A549 (cell line): Measurements from ENCODE around the gene RAP1B. TPM values are rescaled to one million over a fixed set of nuclear protein-coding genes. Genes with fewer than 3 reads are reported as not detected.
A peak's percentile ranks its signal among the peaks of the same experiment; 100 is the strongest.

ENCODE experiments used
- ATAC-seq, 2 experiments: fragments of 200-7000 bp in 1 of 2; fragments of >200 bp in 1 of 2; cut with Nextera tagmentation in 1 of 2; cut with Tn5 transposase in 1 of 2; 3 replicates each; pipeline versions ENCODE4 v1.8.0 to v1.9.1; 2018 to 2020; ENCODE audit warnings: mild to moderate bottlenecking in 1 of 2, moderate library complexity in 1 of 2
- CTCF ChIA-PET: fragments of 300-600 bp; sonication (Branson Sonifier 250); formaldehyde crosslinking; extraction: SDS; loops from one replicate; lab custom pipeline; 2021; ENCODE audit warnings: antibody characterized with exemption, inconsistent platforms; lab: Yijun Ruan, JAX
- POLR2A ChIA-PET: fragments of 350-600 bp; formaldehyde crosslinking; extraction: SDS; loops from one replicate; lab custom pipeline; 2021; ENCODE audit warnings: antibody characterized with exemption, inconsistent platforms; lab: Yijun Ruan, JAX
- DNase-seq, 2 experiments: peaks; one replicate each; pipeline versions ENCODE4 v3.0.0 to v3.0.0-alpha.2; 2011 to 2016; ENCODE audit warnings: low read depth in 1 of 2, low spot score in 1 of 2
- FAIRE-seq: peaks from 2 replicates; lab custom pipeline; 2011; peaks lifted over from hg19 to GRCh38; lab: Jason Lieb, UNC
- H3K27ac ChIP-seq, 2 experiments: fragments of >200 bp; sonication (Bioruptor Twin); formaldehyde crosslinking; 3 replicates each; pipeline ENCODE4 v1.5.1; 2016 to 2017
- H3K4me1 ChIP-seq: fragments of >200 bp; sonication (Bioruptor Twin); formaldehyde crosslinking; 3 replicates; pipeline ENCODE4 v1.6.1; 2016
- H3K4me2 ChIP-seq: fragments of >200 bp; sonication (Bioruptor Twin); formaldehyde crosslinking; 3 replicates; pipeline ENCODE4 v1.6.1; 2016
- H3K4me3 ChIP-seq: fragments of >200 bp; sonication (Bioruptor Twin); formaldehyde crosslinking; 3 replicates; pipeline ENCODE4 v1.5.1; 2016
- H3K9me3 ChIP-seq: fragments of >200 bp; sonication (Bioruptor Twin); formaldehyde crosslinking; 3 replicates; pipeline ENCODE4 v1.6.1; 2016
- BHLHE40 ChIP-seq: IDR thresholded peaks from 2 replicates; pipeline ENCODE4 v1.6.1; 2012; ENCODE audit warnings: low read depth, low read length, inconsistent platforms
- CBX2 ChIP-seq: fragments of 200-600 bp; sonication (generic); IDR thresholded peaks from 2 replicates; pipeline ENCODE4 v1.6.1; 2016; ENCODE audit warnings: low read depth, mild to moderate bottlenecking, borderline replicate concordance
- CHD2 ChIP-seq: fragments of 150-350 bp; IDR thresholded peaks from 2 replicates; pipeline ENCODE4 v1.6.1; 2014; ENCODE audit warnings: low read length; ENCODE audit not compliant: partially characterized antibody
- EHF ChIP-seq: fragments of 250-450 bp; sonication (Bioruptor Pico); IDR thresholded peaks from 2 replicates; pipeline ENCODE4 v1.5.0; 2020; ENCODE audit warnings: mild to moderate bottlenecking
- EP300 ChIP-seq, 2 experiments: fragments of >200 bp; sonication (Bioruptor Twin); formaldehyde crosslinking; IDR thresholded peaks; 2 replicates in 1 of 2; 3 replicates in 1 of 2; pipeline ENCODE4 v1.6.1; 2016 to 2017
- ESRRA ChIP-seq: fragments of 150-350 bp; IDR thresholded peaks from 2 replicates; pipeline ENCODE4 v1.6.1; 2014; ENCODE audit warnings: mild to moderate bottlenecking, low read length, borderline replicate concordance
- FOSB ChIP-seq: fragments of 250-450 bp; sonication (Bioruptor Pico); IDR thresholded peaks from 2 replicates; pipeline ENCODE4 v1.5.0; 2020; ENCODE audit warnings: mild to moderate bottlenecking, moderate library complexity
- FOXS1 ChIP-seq: fragments of 250-450 bp; sonication (Bioruptor Pico); IDR thresholded peaks from 2 replicates; pipeline ENCODE4 v1.5.0; 2020; ENCODE audit warnings: mild to moderate bottlenecking, moderate library complexity
- GATA3 ChIP-seq: IDR thresholded peaks from 2 replicates; pipeline ENCODE4 v1.6.1; 2012; ENCODE audit warnings: borderline replicate concordance
- HDAC2 ChIP-seq: fragments of 200-600 bp; sonication (generic); IDR thresholded peaks from 2 replicates; pipeline ENCODE4 v1.6.1; 2016
- HEYL ChIP-seq: fragments of 250-450 bp; sonication (Bioruptor Pico); IDR thresholded peaks from 2 replicates; pipeline ENCODE4 v1.8.0; 2021; ENCODE audit warnings: mild to moderate bottlenecking, moderate library complexity
- HOXA7 ChIP-seq: fragments of 250-450 bp; sonication (Bioruptor Pico); IDR thresholded peaks from 2 replicates; pipeline ENCODE4 v1.5.0; 2020; ENCODE audit warnings: mild to moderate bottlenecking, moderate library complexity
- HOXB13 ChIP-seq: fragments of 250-450 bp; sonication (Bioruptor Pico); IDR thresholded peaks from 2 replicates; pipeline ENCODE4 v1.5.0; 2020; ENCODE audit warnings: low read depth, mild to moderate bottlenecking, moderate library complexity
- HOXB5 ChIP-seq: fragments of 250-450 bp; sonication (Bioruptor Pico); IDR thresholded peaks from 2 replicates; pipeline ENCODE4 v1.5.0; 2020; ENCODE audit warnings: mild to moderate bottlenecking, moderate library complexity
- MAFK ChIP-seq: fragments of 450-650 bp; IDR thresholded peaks from 2 replicates; pipeline ENCODE4 v1.6.1; 2014; ENCODE audit not compliant: partially characterized antibody
- MAZ ChIP-seq: fragments of 150-350 bp; IDR thresholded peaks from 2 replicates; pipeline ENCODE4 v1.6.1; 2014; ENCODE audit warnings: antibody characterized with exemption, low read depth, low read length, borderline replicate concordance
- MYC ChIP-seq: IDR thresholded peaks from 2 replicates; pipeline ENCODE4 v1.6.1; 2012; ENCODE audit warnings: mild to moderate bottlenecking, inconsistent platforms, low read length, improper control_type of control experiment, borderline replicate concordance
- NFE2L2 ChIP-seq: fragments of 150-350 bp; conservative IDR thresholded peaks from 2 replicates; pipeline ENCODE4 v1.6.1; 2014; ENCODE audit warnings: low read length
- NR3C1 ChIP-seq: fragments of >200 bp; sonication (Bioruptor Twin); formaldehyde crosslinking; IDR thresholded peaks from 3 replicates; pipeline ENCODE4 v1.6.1; 2017
- POLR2A ChIP-seq: IDR thresholded peaks from 2 replicates; pipeline ENCODE4 v1.6.1; 2012; ENCODE audit warnings: mild to moderate bottlenecking, low read length
- POLR2AphosphoS2 ChIP-seq: conservative IDR thresholded peaks from 2 replicates; pipeline ENCODE4 v1.6.1; 2012; ENCODE audit warnings: low read length, improper control_type of control experiment, inconsistent platforms
- RAD21 ChIP-seq, 2 experiments: fragments of >200 bp in 1 of 2; sonication (Bioruptor Twin) in 1 of 2; formaldehyde crosslinking in 1 of 2; IDR thresholded peaks in 1 of 2; conservative IDR thresholded peaks in 1 of 2; 2 replicates in 1 of 2; 3 replicates in 1 of 2; pipeline ENCODE4 v1.6.1; 2012 to 2018; ENCODE audit warnings: inconsistent platforms in 1 of 2
- RARB ChIP-seq: fragments of 250-450 bp; sonication (Bioruptor Pico); IDR thresholded peaks from 2 replicates; pipeline ENCODE4 v1.8.0; 2021; ENCODE audit warnings: mild to moderate bottlenecking, moderate library complexity
- RCOR1 ChIP-seq: fragments of 150-350 bp; IDR thresholded peaks from 2 replicates; pipeline ENCODE4 v1.6.1; 2014; ENCODE audit warnings: antibody characterized with exemption, low read length, low read depth
- SMC3 ChIP-seq: fragments of >200 bp; sonication (Bioruptor Twin); formaldehyde crosslinking; IDR thresholded peaks from 3 replicates; pipeline ENCODE4 v1.6.1; 2018; ENCODE audit warnings: inconsistent platforms
- TP53 ChIP-seq: fragments of 250-450 bp; sonication (Bioruptor Pico); IDR thresholded peaks from 2 replicates; pipeline ENCODE4 v1.5.0; 2021; ENCODE audit warnings: mild to moderate bottlenecking, moderate library complexity
- ZFP36 ChIP-seq: fragments of 450-650 bp; IDR thresholded peaks from 2 replicates; pipeline ENCODE4 v1.6.1; 2014; ENCODE audit warnings: borderline replicate concordance; ENCODE audit not compliant: partially characterized antibody
- ZNF302 ChIP-seq: fragments of 250-450 bp; sonication (Bioruptor Pico); IDR thresholded peaks from 2 replicates; pipeline ENCODE4 v1.9.0; 2021; ENCODE audit warnings: inconsistent platforms, mild to moderate bottlenecking, moderate library complexity
- ZSCAN20 ChIP-seq: fragments of 250-450 bp; sonication (Bioruptor Pico); IDR thresholded peaks from 2 replicates; pipeline ENCODE4 v1.8.0; 2022; ENCODE audit warnings: mild to moderate bottlenecking, moderate library complexity
- WGBS: methylation state at CpG from one replicate; pipeline ENCODE4 v1.1.6; 2017; ENCODE audit errors: missing lambda C conversion rate; 5-methylcytosine and 5-hydroxymethylcytosine counted together
- polyA plus RNA-seq, 4 experiments: library from polyadenylated mRNA; depleted of rRNA in 3 of 4; stranded (reverse); fragments of >200 nt; fragmentation: RNase III in 1 of 4; extraction: RNeasy Plus Mini Kit Qiagen cat#74134 plus additional on column Dnase treatment in 1 of 4; gene quantifications; 2 replicates in 3 of 4; 3 replicates in 1 of 4; pipeline ENCODE4 v1.2.3, GENCODE V29; 2011 to 2017
- TF ChIP-seq, protein P1 (sequence below): fragments of >200 bp; sonication (Bioruptor Twin); formaldehyde crosslinking; IDR thresholded peaks from 2 replicates; pipeline ENCODE4 v1.6.1; 2016
- TF ChIP-seq, protein P2 (sequence below): fragments of >200 bp; sonication (Bioruptor Twin); formaldehyde crosslinking; IDR thresholded peaks from 3 replicates; pipeline ENCODE4 v1.5.1; 2016
- TF ChIP-seq, protein P3 (sequence below): fragments of 200-600 bp; sonication (generic); IDR thresholded peaks from 2 replicates; pipeline ENCODE4 v1.6.1; 2016; ENCODE audit warnings: antibody characterized with exemption, mild to moderate bottlenecking, moderate library complexity
- TF ChIP-seq, protein P4 (sequence below): IDR thresholded peaks from 2 replicates; pipeline ENCODE4 v1.6.1; 2012; ENCODE audit warnings: low read depth, borderline replicate concordance
- TF ChIP-seq, protein P5 (sequence below): fragments of 150-350 bp; IDR thresholded peaks from 2 replicates; pipeline ENCODE4 v1.6.1; 2014; ENCODE audit warnings: low read depth, mild to moderate bottlenecking, low read length

The RAP1B gene
- polyA plus RNA-seq, 2 of the 4 experiments (the other 2 are of a cell fraction), result 196 to 305 TPM

DNA sequence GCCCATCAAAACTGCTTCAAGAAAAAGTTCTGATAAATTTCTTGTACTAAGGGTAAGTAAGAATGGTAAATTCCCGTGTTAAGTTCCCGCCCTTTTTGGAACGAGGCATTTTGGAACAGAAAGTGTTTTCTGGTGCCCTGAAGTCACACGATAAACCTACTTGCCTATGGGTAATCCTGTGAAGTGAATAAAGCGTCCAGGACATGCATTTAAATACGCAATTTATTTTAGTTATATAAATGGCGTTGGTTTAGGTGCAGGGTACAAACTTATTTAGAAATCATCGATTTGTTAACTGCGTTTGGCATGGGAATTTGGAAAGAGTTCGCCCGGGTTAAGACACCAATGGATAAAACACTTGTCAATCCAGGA is 715 bp upstream of the RAP1B start:
- FAIRE-seq (no peak), ATAC-seq (peak; percentile 0 to 9; a peak in 2 of 6 replicates), DNase-seq (peak in 1 of 2 experiments; percentile 55)
- Histone ChIP-seq H3K27ac (peak overlapping the region; percentile 85 to 90), H3K4me1 (peaks cover 33% of the 10 kb centered on the region), H3K4me2 (peak overlapping the region; percentile 69), H3K9me3 (no peaks in the 10 kb centered on the region), H3K4me3 (peak overlapping the region; percentile 93)
- 11% methylated on average over 11 of the region's 11 CpGs for WGBS
- TF ChIP-seq HOXB13, result peak; percentile 54; the same call in 1 of the 2 replicates
- TF ChIP-seq, protein P1, sequence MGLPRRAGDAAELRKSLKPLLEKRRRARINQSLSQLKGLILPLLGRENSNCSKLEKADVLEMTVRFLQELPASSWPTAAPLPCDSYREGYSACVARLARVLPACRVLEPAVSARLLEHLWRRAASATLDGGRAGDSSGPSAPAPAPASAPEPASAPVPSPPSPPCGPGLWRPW, result no peak
- TF ChIP-seq EP300 (IDR thresholded peaks at IDR 0.05), result no peak
- TF ChIP-seq HEYL (CRISPR knock-in tag), result no peak
- no peak for TF ChIP-seq TP53 (CRISPR knock-in tag)
- no peak; the same call in 1 of the 2 replicates for TF ChIP-seq HDAC2
- TF ChIP-seq, protein P2, sequence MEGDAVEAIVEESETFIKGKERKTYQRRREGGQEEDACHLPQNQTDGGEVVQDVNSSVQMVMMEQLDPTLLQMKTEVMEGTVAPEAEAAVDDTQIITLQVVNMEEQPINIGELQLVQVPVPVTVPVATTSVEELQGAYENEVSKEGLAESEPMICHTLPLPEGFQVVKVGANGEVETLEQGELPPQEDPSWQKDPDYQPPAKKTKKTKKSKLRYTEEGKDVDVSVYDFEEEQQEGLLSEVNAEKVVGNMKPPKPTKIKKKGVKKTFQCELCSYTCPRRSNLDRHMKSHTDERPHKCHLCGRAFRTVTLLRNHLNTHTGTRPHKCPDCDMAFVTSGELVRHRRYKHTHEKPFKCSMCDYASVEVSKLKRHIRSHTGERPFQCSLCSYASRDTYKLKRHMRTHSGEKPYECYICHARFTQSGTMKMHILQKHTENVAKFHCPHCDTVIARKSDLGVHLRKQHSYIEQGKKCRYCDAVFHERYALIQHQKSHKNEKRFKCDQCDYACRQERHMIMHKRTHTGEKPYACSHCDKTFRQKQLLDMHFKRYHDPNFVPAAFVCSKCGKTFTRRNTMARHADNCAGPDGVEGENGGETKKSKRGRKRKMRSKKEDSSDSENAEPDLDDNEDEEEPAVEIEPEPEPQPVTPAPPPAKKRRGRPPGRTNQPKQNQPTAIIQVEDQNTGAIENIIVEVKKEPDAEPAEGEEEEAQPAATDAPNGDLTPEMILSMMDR, result no peak
- peak; percentile 48; the same call in 1 of the 2 replicates for TF ChIP-seq ZNF302 (CRISPR knock-in tag)
- no peak for TF ChIP-seq POLR2AphosphoS2
- TF ChIP-seq CBX2, result no peak
- no peak for TF ChIP-seq ZFP36
- no peak for TF ChIP-seq NR3C1
- no peak for TF ChIP-seq RARB (CRISPR knock-in tag)
- no peak for TF ChIP-seq NFE2L2
- peak; percentile 34; the same call in 1 of the 2 replicates for TF ChIP-seq FOSB (CRISPR knock-in tag)
- TF ChIP-seq RAD21 (conservative IDR thresholded peaks at IDR 0.05 in 1 of 2, IDR thresholded peaks at IDR 0.05 in 1 of 2), result no peak
- no peak for TF ChIP-seq RCOR1
- TF ChIP-seq, protein P3, sequence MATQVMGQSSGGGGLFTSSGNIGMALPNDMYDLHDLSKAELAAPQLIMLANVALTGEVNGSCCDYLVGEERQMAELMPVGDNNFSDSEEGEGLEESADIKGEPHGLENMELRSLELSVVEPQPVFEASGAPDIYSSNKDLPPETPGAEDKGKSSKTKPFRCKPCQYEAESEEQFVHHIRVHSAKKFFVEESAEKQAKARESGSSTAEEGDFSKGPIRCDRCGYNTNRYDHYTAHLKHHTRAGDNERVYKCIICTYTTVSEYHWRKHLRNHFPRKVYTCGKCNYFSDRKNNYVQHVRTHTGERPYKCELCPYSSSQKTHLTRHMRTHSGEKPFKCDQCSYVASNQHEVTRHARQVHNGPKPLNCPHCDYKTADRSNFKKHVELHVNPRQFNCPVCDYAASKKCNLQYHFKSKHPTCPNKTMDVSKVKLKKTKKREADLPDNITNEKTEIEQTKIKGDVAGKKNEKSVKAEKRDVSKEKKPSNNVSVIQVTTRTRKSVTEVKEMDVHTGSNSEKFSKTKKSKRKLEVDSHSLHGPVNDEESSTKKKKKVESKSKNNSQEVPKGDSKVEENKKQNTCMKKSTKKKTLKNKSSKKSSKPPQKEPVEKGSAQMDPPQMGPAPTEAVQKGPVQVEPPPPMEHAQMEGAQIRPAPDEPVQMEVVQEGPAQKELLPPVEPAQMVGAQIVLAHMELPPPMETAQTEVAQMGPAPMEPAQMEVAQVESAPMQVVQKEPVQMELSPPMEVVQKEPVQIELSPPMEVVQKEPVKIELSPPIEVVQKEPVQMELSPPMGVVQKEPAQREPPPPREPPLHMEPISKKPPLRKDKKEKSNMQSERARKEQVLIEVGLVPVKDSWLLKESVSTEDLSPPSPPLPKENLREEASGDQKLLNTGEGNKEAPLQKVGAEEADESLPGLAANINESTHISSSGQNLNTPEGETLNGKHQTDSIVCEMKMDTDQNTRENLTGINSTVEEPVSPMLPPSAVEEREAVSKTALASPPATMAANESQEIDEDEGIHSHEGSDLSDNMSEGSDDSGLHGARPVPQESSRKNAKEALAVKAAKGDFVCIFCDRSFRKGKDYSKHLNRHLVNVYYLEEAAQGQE, result no peak
- no peak for TF ChIP-seq ESRRA
- 0 out of 2 replicates have a peak, but pooled peaks have one; percentile 56 for TF ChIP-seq HOXB5
- no peak for TF ChIP-seq MYC
- TF ChIP-seq, protein P4, sequence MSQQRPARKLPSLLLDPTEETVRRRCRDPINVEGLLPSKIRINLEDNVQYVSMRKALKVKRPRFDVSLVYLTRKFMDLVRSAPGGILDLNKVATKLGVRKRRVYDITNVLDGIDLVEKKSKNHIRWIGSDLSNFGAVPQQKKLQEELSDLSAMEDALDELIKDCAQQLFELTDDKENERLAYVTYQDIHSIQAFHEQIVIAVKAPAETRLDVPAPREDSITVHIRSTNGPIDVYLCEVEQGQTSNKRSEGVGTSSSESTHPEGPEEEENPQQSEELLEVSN, result peak; percentile 95
- no peak for TF ChIP-seq ZSCAN20
- no peak for TF ChIP-seq GATA3
- no peak for TF ChIP-seq CHD2
- no peak for TF ChIP-seq POLR2A
- TF ChIP-seq HOXA7 (CRISPR knock-in tag), result no peak
- TF ChIP-seq, protein P5, sequence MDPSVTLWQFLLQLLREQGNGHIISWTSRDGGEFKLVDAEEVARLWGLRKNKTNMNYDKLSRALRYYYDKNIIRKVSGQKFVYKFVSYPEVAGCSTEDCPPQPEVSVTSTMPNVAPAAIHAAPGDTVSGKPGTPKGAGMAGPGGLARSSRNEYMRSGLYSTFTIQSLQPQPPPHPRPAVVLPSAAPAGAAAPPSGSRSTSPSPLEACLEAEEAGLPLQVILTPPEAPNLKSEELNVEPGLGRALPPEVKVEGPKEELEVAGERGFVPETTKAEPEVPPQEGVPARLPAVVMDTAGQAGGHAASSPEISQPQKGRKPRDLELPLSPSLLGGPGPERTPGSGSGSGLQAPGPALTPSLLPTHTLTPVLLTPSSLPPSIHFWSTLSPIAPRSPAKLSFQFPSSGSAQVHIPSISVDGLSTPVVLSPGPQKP, result no peak
- no peak for TF ChIP-seq SMC3
- peak; percentile 39; the same call in 1 of the 2 replicates for TF ChIP-seq FOXS1
- no peak for TF ChIP-seq MAZ
- TF ChIP-seq MAFK, result no peak
- no peak for TF ChIP-seq EHF (CRISPR knock-in tag)
- no peak for TF ChIP-seq BHLHE40
- ChIA-PET POLR2A (interaction anchor here (0.6 to 2.0 kb wide), 13 partner anchors 11 to 253 kb away, joined by 3 to 21 read pairs (median 3); no protein-coding TSS in a partner anchor), CTCF (interaction anchor here (0.6 to 4.5 kb wide), 5 partner anchors 14 to 256 kb away, joined by 3 to 16 read pairs (median 5); no protein-coding TSS in a partner anchor)
